ENCODE data around the gene ZBTB24. TPM values are rescaled to one million over a fixed set of nuclear protein-coding genes. Genes with fewer than 3 reads are reported as not detected.

Gene ZBTB24
- total and polyA plus RNA-seq, 4 donors, result 2.9 to 13.9 (median 6.0) TPM

DNA sequence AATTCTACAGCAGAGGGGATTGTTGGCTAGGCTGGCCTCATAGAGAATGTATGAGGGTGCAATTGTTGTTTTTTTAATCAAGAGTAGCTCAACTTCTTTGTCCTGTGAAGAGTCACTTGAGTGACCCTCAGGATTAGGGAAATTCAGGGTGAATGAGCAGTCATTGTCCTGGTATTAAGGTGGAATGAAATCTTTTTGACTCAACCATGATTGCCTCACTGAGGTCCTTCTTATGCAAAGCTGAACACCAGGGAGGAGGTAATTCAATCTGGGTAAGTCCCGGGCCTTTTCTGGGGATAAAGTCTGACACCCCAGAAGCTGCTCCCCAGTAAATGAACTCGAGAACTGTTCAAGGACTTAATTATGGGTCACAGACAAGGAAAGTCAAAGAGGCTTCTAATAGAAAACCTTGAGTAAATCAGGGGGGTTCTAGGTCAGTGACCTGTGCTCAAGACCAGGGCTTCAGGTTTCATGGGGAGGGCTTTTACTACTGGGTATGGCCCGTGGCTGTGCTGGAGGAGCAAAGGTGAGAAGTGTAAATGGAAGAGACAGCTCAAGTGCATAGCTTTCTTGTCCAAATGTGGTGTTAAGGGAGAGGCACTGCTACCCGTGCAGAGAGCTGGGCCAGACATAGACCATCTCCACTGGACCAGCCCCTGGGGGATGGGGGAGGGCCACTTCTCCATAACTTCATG lies 25.3 kb upstream of the ZBTB24 start:
- Histone ChIP-seq H3K4me3 (no peak overlapping the region), H3K9me3 (ENCODE audit: control insufficient read depth in 4 of 4, insufficient read depth in 3 of 4, low read length in 3 of 4) (no peaks in the 10 kb centered on the region), H3K4me1 (ENCODE audit: control insufficient read depth in 5 of 5, insufficient read depth in 5 of 5, low read length in 5 of 5) (peaks cover 0 to 2% (median 0%) of the 10 kb centered on the region in 5 donors), H3K9ac (ENCODE audit: insufficient read depth in 1 of 2, low read length in 2 of 2) (no peak overlapping the region), H3K27ac (ENCODE audit: low read depth in 1 of 2, low read length in 1 of 2) (no peak overlapping the region), H3K27me3 (ENCODE audit: control insufficient read depth in 3 of 3, insufficient read depth in 3 of 3, low read length in 2 of 3) (no peaks in the 10 kb centered on the region), H3K36me3 (ENCODE audit: control insufficient read depth in 4 of 4, insufficient read depth in 4 of 4, low read length in 4 of 4) (no peaks in the 10 kb centered on the region)
- TF ChIP-seq, protein P1, sequence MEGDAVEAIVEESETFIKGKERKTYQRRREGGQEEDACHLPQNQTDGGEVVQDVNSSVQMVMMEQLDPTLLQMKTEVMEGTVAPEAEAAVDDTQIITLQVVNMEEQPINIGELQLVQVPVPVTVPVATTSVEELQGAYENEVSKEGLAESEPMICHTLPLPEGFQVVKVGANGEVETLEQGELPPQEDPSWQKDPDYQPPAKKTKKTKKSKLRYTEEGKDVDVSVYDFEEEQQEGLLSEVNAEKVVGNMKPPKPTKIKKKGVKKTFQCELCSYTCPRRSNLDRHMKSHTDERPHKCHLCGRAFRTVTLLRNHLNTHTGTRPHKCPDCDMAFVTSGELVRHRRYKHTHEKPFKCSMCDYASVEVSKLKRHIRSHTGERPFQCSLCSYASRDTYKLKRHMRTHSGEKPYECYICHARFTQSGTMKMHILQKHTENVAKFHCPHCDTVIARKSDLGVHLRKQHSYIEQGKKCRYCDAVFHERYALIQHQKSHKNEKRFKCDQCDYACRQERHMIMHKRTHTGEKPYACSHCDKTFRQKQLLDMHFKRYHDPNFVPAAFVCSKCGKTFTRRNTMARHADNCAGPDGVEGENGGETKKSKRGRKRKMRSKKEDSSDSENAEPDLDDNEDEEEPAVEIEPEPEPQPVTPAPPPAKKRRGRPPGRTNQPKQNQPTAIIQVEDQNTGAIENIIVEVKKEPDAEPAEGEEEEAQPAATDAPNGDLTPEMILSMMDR (IDR thresholded peaks at IDR 0.05; ENCODE audit: control extremely low read depth, extremely low read depth), result no peak
- DNase-seq, result no peak
- no peak for ATAC-seq (ENCODE audit: insufficient read depth, low FRiP score)
- WGBS, 2 donors, result 64 to 78% methylated on average over 4 of the region's 4 CpGs

DNA sequence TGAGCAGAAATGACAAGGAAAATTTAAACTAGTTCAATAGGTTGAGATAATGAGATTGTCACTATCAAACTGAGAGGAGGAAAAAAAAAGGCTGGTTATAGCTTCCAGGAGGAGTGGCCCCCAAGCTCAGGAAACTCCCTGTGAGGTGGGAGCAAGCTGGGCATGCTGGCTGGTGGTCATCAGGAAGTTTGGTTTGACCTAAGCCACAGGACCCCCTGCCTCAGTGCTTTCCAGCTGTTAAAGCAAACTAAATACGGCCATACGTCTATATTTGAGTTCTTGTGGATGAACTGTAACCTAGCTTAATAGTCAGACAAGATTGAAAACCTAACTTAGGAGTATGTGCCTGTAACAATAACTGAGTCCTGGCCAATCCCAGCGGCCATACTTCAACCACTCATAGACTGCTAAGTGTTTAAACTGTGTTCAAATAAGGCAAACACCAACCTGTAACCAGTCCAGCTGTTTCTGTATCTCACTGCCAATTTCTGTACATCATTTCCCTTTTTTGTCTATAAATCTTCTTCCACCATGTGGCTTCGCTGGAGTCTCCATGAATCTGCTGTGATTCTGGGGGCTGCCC lies 24.6 kb upstream of the ZBTB24 start:
- ATAC-seq (ENCODE audit: insufficient read depth, low FRiP score) (no peak), DNase-seq (peak in 2 of 3 donors; percentile 20 to 28)
- H3K9me3 ChIP-seq (ENCODE audit: control insufficient read depth in 4 of 4, insufficient read depth in 3 of 4, low read length in 3 of 4), result no peaks in the 10 kb centered on the region
- H3K4me1 ChIP-seq (ENCODE audit: control insufficient read depth in 5 of 5, insufficient read depth in 5 of 5, low read length in 5 of 5), result peaks cover 0 to 2% (median 0%) of the 10 kb centered on the region in 5 donors
- TF ChIP-seq, protein P1 (IDR thresholded peaks at IDR 0.05; ENCODE audit: control extremely low read depth, extremely low read depth), result no peak
- H3K27ac ChIP-seq (ENCODE audit: low read depth in 1 of 2, low read length in 1 of 2), result no peak overlapping the region
- H3K9ac ChIP-seq (ENCODE audit: insufficient read depth in 1 of 2, low read length in 2 of 2), result no peak overlapping the region
- no peaks in the 10 kb centered on the region for H3K36me3 ChIP-seq (ENCODE audit: control insufficient read depth in 4 of 4, insufficient read depth in 4 of 4, low read length in 4 of 4)
- H3K27me3 ChIP-seq (ENCODE audit: control insufficient read depth in 3 of 3, insufficient read depth in 3 of 3, low read length in 2 of 3), result no peaks in the 10 kb centered on the region
- WGBS, 2 donors, result 51 to 60% methylated on average over 4 of the region's 4 CpGs
- no peak overlapping the region for H3K4me3 ChIP-seq

DNA sequence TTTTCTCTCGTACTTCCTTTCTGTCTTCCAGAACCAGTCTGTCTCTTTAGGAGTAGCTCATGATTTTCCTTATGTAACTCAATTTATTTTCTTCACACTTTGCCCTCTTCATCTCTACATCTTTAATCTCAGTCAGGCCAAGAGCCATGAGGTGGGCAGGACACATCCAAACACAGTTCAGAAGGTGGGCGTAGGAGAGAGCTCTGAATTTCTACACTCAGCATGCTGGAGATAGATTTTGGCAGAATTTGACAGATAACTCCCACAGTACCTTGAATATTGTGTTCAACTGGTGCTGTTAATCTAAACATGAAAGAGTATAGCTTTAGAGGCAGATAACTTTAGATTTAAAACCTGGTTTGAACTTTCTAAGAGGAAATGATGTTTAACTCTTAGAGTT lies 23.8 kb upstream of the ZBTB24 start:
- H3K27ac ChIP-seq (ENCODE audit: low read depth in 1 of 2, low read length in 1 of 2), result no peak overlapping the region
- DNase-seq (no peak), ATAC-seq (ENCODE audit: insufficient read depth, low FRiP score) (no peak)
- TF ChIP-seq, protein P1 (IDR thresholded peaks at IDR 0.05; ENCODE audit: control extremely low read depth, extremely low read depth), result no peak
- H3K9me3 ChIP-seq (ENCODE audit: control insufficient read depth in 4 of 4, insufficient read depth in 3 of 4, low read length in 3 of 4), result no peaks in the 10 kb centered on the region
- no peaks in the 10 kb centered on the region for H3K36me3 ChIP-seq (ENCODE audit: control insufficient read depth in 4 of 4, insufficient read depth in 4 of 4, low read length in 4 of 4)
- no peak overlapping the region for H3K4me3 ChIP-seq
- H3K27me3 ChIP-seq (ENCODE audit: control insufficient read depth in 3 of 3, insufficient read depth in 3 of 3, low read length in 2 of 3), result no peaks in the 10 kb centered on the region
- no peak overlapping the region for H3K9ac ChIP-seq (ENCODE audit: insufficient read depth in 1 of 2, low read length in 2 of 2)
- H3K4me1 ChIP-seq (ENCODE audit: control insufficient read depth in 5 of 5, insufficient read depth in 5 of 5, low read length in 5 of 5), result peaks cover 0 to 2% (median 0%) of the 10 kb centered on the region in 5 donors
- 92 to 95% methylated on average over 2 of the region's 2 CpGs for WGBS, 2 donors

Data from lung (tissue), 12 donors.